Thyroid gland (tissue), 4 donors: ENCODE measurements around the gene BCL11B. TPM values are rescaled to one million over a fixed set of nuclear protein-coding genes. Genes with fewer than 3 reads are reported as not detected.
A peak's percentile ranks its signal among the peaks of the same experiment; 100 is the strongest.

Experiments used
- DNase-seq, 2 donors: peaks; one replicate each; pipeline ENCODE4 v3.0.0-alpha.2; 2019
- H3K27ac ChIP-seq, 3 donors: fragments of 200-600 bp; sonication (generic); 1 replicate in 2 of 3; 2 replicates in 1 of 3; pipeline ENCODE4 v1.5.1; 2016 to 2019; ENCODE audit warnings: mild to moderate bottlenecking in 1 of 3, moderate library complexity in 1 of 3
- H3K27me3 ChIP-seq: fragments of 200-600 bp; sonication (generic); one replicate; pipeline ENCODE4 v1.5.1; 2019
- H3K36me3 ChIP-seq, 2 donors: fragments of 200-600 bp; sonication (generic); one replicate each; pipeline ENCODE4 v1.5.1; 2016 to 2019
- H3K4me1 ChIP-seq, 2 donors: fragments of 200-600 bp; sonication (generic); one replicate each; pipeline ENCODE4 v1.5.1; 2017 to 2019
- H3K4me3 ChIP-seq, 3 donors: fragments of 200-600 bp; sonication (generic); replicated peaks in 1 of 3; 1 replicate in 2 of 3; 2 replicates in 1 of 3; pipeline ENCODE4 v1.5.1; 2016; ENCODE audit warnings: mild to moderate bottlenecking in 1 of 3
- H3K9me3 ChIP-seq: fragments of 200-600 bp; sonication (generic); one replicate; pipeline ENCODE4 v1.5.1; 2017
- CTCF ChIP-seq, 6 experiments: fragments of 200-600 bp in 3 of 6; fragments of 450-650 bp in 3 of 6; sonication (generic) in 3 of 6; IDR thresholded peaks; one replicate each; pipeline ENCODE4 v1.5.1; 2016 to 2019; ENCODE audit warnings: antibody characterized with exemption in 6 of 6, mild to moderate bottlenecking in 2 of 6, inconsistent platforms in 1 of 6, moderate library complexity in 1 of 6
- POLR2A ChIP-seq, 2 donors: fragments of 450-650 bp; IDR thresholded peaks; one replicate each; pipeline ENCODE4 v1.6.1; 2017; ENCODE audit warnings: antibody characterized with exemption in 2 of 2, mild to moderate bottlenecking in 2 of 2, moderate library complexity in 1 of 2
- WGBS, 2 donors: methylation state at CpG; one replicate each; pipeline ENCODE4 v1.1.5; 2017; 5-methylcytosine and 5-hydroxymethylcytosine counted together
- intact Hi-C: fragments of 100-400 bp; cut with DNase I; formaldehyde crosslinking; loops from one replicate; pipeline ENCODE4 v1.15.1; 2023
- total RNA-seq, 4 donors: library from RNA; depleted of rRNA; stranded (reverse); fragments of >200 nt; gene quantifications; one replicate each; pipeline ENCODE4 v1.2.3, GENCODE V29; 2016

BCL11B gene
- total RNA-seq, 4 donors from 2014 or later: 0.81 to 4.3 (median 2.3) TPM

DNA sequence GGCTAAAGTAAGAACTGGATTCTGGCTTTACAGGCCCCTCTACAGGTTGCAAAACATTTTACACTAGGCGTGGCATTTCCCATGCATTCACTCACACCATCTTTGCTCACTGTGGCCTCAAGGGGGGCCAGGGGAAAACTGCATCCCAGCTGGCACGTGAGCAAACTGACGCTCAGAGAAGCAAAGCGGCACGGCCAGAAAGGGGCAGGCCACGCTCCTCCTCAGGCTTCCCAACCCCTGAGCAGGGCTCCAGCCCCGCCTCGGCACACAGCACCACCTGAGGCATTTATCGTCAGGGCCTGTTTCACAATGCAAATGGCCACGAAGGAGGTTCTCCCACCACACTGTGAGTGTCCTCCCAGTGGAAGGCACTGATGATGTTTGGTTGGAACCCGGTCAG, 90.8 kb downstream of the BCL11B start:
- Histone ChIP-seq H3K9me3 (no peaks in the 10 kb centered on the region), H3K4me3 (no peak overlapping the region), H3K27me3 (no peaks in the 10 kb centered on the region), H3K4me1 (peaks cover 7 to 11% of the 10 kb centered on the region in 2 donors), H3K27ac (no peak overlapping the region), H3K36me3 (no peaks in the 10 kb centered on the region)
- no peak for DNase-seq
- intact Hi-C loops: no loop called here
- no peak for TF ChIP-seq CTCF (IDR thresholded peaks at IDR 0.05)
- no peak for TF ChIP-seq POLR2A (IDR thresholded peaks at IDR 0.05)
- 87 to 94% methylated on average over 7 to 11 of the region's 11 CpGs for WGBS, 2 donors

- intact Hi-C loops: no loop called here
- no peaks in the 10 kb centered on the region for H3K36me3 ChIP-seq
- TF ChIP-seq CTCF (IDR thresholded peaks at IDR 0.05) (no peak), POLR2A (IDR thresholded peaks at IDR 0.05) (no peak)
- H3K4me1 ChIP-seq: peaks cover 7 to 11% of the 10 kb centered on the region in 2 donors
- H3K27ac ChIP-seq: no peak overlapping the region
- no peak overlapping the region for H3K4me3 ChIP-seq
- 90 to 91% methylated on average over 9 of the region's 9 CpGs for WGBS, 2 donors
- DNase-seq: no peak
- no peaks in the 10 kb centered on the region for H3K9me3 ChIP-seq
- no peaks in the 10 kb centered on the region for H3K27me3 ChIP-seq
These were observed 92.1 kb downstream of the BCL11B start for GRCh38 chr14:99179946-99180345.

DNA sequence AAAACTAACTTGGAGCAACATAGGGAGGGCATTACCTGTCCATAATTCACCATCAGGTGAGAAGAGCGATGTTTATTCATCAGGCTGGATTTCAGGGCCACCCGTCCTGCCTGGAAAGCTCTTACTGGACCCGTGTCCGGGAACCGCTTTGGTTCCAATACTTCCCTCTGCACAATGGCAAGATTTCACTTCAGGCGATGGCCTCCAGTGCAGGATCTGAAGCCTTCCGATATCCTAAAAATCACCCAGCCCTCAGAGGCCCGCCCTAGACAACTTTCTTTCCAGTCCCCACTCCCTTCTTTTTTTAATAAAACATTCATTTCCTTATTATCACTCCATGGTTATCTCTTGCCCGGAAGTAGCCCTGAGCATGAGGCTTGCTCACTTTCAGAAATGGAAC, 92.5 kb downstream of the BCL11B start:
- Histone ChIP-seq H3K36me3 (no peaks in the 10 kb centered on the region), H3K27me3 (no peaks in the 10 kb centered on the region), H3K27ac (no peak overlapping the region), H3K9me3 (no peaks in the 10 kb centered on the region), H3K4me1 (peaks cover 7 to 11% of the 10 kb centered on the region in 2 donors), H3K4me3 (no peak overlapping the region)
- intact Hi-C loops: no loop called here
- no peak for DNase-seq
- no peak for TF ChIP-seq CTCF (IDR thresholded peaks at IDR 0.05)
- no peak for TF ChIP-seq POLR2A (IDR thresholded peaks at IDR 0.05)
- 95 to 96% methylated on average over 9 of the region's 9 CpGs for WGBS, 2 donors

GRCh38 chr14:99177886-99178835, 93.8 kb downstream of the BCL11B start:
- H3K9me3 ChIP-seq: no peaks in the 10 kb centered on the region
- intact Hi-C loops: no loop called here
- H3K4me3 ChIP-seq: no peak overlapping the region
- peak; percentile 62 to 67 for DNase-seq
- H3K36me3 ChIP-seq: no peaks in the 10 kb centered on the region
- no peaks in the 10 kb centered on the region for H3K27me3 ChIP-seq
- H3K4me1 ChIP-seq: peaks cover 7 to 11% of the 10 kb centered on the region in 2 donors
- H3K27ac ChIP-seq: peak overlapping the region in 1 of 3 donors; percentile 28
- WGBS, 2 donors: 46 to 51% methylated on average over 18 of the region's 18 CpGs
- TF ChIP-seq CTCF (IDR thresholded peaks at IDR 0.05): no peak
- no peak for TF ChIP-seq POLR2A (IDR thresholded peaks at IDR 0.05)

- intact Hi-C loops: no loop called here
- 93 to 94% methylated on average over 16 of the region's 16 CpGs for WGBS, 2 donors
- no peak overlapping the region for H3K4me3 ChIP-seq
- no peak overlapping the region for H3K27ac ChIP-seq
- DNase-seq: no peak
- no peaks in the 10 kb centered on the region for H3K27me3 ChIP-seq
- H3K36me3 ChIP-seq: no peaks in the 10 kb centered on the region
- no peak for TF ChIP-seq CTCF (IDR thresholded peaks at IDR 0.05)
- TF ChIP-seq POLR2A (IDR thresholded peaks at IDR 0.05): no peak
- no peaks in the 10 kb centered on the region for H3K9me3 ChIP-seq
- peaks cover 7 to 11% of the 10 kb centered on the region in 2 donors for H3K4me1 ChIP-seq
These were observed 94.8 kb downstream of the BCL11B start for GRCh38 chr14:99177046-99177655.
